IPS-18c (cell line): ENCODE results near the gene CABP7.
"Not testable (repeated sequence)": the region's sequence is repeated elsewhere in the genome, so short reads cannot be mapped to it uniquely, and the experiment has no call there.

Experiments
- H3K4me3 ChIP-seq: 2 replicates; pipeline ENCODE4 v1.7.0; 2013; ENCODE audit warnings: low read depth, mild to moderate bottlenecking, low read length, moderate library complexity; ENCODE audit not compliant: insufficient read depth
- H3K9me3 ChIP-seq: one replicate; pipeline ENCODE4 v1.6.1; 2013; ENCODE audit warnings: mild to moderate bottlenecking, low read length, moderate library complexity; ENCODE audit not compliant: control insufficient read depth, insufficient read depth

Gene CABP7

DNA sequence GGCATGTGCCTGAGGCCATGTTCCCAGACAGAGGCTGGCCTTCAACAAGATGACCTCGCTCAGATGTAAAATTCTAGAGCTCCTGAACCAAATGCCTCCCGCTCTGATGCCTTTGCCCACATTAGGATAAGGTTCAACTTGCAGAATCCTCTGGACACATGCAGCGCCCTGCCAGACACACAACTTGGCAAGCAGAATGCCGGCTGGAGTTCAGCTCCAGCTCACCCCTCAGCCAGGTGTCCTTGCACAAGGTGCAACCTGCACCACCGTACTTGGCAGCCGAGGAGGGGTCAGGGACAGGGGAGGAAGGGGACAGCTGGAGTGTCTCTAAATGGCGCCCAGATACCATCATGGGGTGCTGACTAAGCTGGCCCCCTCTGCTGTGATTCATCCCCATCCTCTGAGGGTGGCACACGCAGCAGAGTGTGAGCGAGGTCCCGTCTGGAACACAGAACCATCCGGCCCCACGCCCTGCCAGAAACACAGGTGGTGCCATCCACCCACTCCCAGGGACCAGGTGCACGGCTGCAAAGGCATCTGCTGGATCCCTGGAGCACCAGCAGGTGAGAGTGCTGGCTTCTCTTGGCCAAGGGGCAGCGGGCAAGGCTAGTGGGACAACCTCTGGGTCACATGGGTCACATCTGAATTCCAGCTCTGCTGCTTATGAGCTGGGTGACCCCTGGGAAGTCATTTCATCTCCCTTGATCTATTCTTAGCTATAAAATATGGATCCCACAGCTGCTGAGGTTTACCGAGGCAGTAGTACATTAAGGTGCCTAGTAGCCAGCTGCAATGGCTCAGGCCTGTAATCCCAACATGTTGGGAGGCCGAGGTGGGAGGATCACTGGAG is 34.2 kb downstream of the CABP7 start:
- H3K9me3 ChIP-seq: peaks cover 4% of the 10 kb centered on the region

DNA sequence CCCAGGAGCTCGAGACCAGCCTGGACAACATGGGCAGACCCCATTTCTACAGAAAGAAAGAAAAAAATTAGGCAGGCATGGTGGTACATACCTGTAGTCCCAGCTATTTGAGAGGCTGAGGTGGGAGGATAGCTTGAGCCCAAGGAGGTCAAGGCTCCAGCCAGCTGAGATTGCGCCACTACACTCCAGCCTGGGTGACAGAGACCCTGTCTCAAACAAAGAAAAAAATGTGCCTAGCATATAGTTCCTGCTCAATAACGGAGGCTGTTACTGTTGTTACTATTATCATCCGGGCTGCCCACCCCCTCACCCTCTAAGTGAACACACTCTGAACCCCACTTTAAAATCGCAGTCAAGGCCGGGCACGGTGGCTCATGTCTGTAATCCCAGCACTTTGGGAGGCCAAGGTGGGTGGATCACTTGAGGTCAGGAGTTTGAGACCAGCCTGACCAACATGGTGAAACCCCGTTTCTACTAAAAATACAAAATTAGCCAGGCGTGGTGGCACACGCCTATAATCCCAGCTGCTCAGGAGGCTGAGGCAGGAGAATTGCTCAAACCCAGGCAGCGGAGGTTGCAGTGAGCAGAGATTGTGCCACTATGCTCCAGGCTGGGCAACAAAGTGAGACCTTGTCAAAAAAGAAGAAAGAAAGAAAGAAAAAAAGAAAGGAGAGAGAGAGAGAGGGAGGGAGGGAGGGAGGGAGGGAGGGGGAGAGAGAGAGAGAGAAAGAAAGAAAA is 35.0 kb downstream of the CABP7 start:
- H3K9me3 ChIP-seq, H3K4me3 ChIP-seq: not testable (repeated sequence)

More for the DNA sequence above, 34.2 kb downstream of the CABP7 start:
- H3K4me3 ChIP-seq: no peak overlapping the region

DNA sequence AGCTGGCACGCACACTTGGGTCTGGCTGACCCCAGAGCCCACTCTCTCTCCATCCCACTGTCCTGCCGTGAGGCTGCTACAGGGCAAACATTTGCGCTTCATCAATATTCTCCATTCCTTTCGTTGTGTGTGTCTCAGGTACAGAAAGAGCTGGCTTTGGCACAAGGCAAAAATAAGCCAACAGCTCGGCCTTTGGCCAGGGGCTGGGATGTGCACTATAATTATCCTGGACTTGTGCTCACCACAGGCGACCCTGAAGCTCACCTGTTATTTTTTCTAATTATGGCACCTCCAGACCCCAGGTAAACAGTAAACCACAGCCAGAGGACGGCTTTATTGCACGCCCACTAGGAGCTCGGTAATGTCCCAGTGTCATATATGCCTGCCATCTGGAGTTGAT is 36.1 kb downstream of the CABP7 start:
- H3K4me3 ChIP-seq: no peak overlapping the region

DNA sequence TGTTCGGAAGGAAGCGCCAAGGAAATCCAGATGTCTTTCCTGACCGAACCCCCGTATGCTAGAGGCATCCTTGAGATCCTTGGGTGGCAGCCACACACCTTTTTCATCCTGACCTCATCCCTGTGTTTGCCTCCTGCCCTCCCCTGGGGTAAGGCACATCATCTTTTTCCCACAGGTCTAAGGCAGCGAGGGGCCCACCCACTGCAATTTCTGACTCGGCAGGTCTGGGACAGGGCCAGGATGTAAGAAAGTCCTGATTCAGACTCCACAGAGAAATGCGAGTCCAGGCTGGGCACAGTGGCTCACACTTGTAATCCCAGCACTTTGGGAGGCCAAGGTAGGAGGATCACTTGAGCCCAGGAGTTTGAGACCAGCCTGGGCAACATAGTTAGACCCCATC is 36.5 kb downstream of the CABP7 start:
- Histone ChIP-seq H3K9me3 (peaks cover 2% of the 10 kb centered on the region), H3K4me3 (no peak overlapping the region)

More for the DNA sequence above, 36.1 kb downstream of the CABP7 start:
- peaks cover 2% of the 10 kb centered on the region for H3K9me3 ChIP-seq

DNA sequence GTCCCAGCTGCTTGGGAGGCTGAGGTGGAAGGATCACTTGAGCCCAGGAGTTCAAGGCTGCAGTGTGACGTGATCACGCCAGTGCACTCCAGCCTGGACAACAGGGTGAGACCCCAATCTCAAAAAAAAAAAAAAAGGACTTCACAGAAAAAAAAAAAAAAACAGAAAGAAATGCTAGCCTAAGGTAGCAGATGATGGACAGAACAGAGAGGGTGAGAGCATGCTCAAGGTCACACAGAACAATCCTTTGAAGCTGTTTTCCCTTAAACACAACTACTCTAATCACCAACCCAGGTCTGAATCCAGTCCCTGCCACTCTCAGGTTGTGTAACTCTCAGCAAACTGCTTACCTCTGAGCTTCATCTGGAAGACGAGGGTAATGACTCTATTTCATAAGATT is 37.3 kb downstream of the CABP7 start:
- no peak overlapping the region for H3K4me3 ChIP-seq

DNA sequence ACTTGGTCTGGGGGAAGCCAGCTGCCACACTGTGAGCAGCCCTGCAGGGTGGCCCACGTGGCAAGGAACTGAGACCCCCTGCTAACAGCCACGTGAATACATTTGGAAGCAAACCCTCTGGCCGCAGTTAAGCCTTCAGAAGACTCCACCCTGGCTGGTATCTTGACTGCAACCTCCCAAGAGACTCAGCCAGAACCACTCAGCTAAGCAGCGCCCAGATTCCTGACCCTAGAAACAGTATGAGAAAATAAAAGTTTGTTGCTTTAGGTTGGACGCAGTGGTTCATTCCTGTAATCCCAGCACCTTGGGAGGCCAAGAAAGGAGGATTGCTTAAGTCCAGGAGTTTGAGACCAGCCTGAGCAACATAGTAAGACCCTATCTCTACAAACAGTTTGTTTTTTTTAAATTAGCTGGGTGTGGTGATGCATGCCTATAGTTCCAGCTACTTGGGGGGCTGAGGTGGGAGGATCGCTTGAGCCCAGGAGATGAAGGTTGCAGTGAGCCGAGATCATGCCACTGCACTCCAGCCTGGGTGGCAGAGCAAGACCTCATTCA is 38.3 kb downstream of the CABP7 start:
- no peak overlapping the region for H3K4me3 ChIP-seq
- no peaks in the 10 kb centered on the region for H3K9me3 ChIP-seq

More for the DNA sequence above, 37.3 kb downstream of the CABP7 start:
- peaks cover 2% of the 10 kb centered on the region for H3K9me3 ChIP-seq

DNA sequence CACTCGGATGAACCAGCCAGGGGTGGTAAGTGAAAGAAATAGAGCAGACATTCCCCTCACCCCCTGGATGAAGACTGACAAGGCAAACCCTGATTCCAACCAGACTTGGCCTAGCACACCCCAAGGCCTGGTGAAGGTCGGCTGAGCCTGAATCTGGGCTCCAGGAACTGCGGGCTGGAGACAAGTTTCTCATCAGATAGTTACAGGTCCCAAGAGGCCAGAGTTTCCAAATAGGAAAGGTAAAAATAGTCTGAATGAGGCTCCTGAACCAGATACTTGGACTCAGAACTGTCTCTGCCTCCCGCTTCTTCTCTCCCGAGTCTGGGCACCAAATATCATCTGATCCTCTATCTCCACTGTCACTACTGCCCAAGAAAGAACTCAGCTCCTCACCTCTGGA is 39.2 kb downstream of the CABP7 start:
- Histone ChIP-seq H3K9me3 (no peaks in the 10 kb centered on the region), H3K4me3 (no peak overlapping the region)

DNA sequence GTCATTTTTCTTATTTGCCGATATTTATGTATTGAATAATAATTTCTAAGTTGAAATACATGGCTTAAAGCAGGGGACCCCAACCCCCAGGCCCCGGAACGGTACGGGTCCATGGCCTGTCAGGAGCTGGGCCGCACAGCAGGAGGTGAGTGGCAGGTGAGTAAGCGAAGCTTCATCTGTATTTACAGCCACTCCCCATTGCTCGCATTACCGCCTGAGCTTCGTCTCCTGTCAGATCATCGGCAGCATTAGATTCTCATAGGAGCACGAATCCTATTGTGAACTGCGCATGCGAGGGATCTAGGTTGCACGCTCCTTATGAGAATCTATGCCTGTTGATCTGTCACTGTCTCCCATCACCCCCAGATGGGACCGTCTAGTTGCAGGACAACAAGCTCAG is 42.5 kb downstream of the CABP7 start:
- Histone ChIP-seq H3K4me3 (no peak overlapping the region), H3K9me3 (no peaks in the 10 kb centered on the region)

DNA sequence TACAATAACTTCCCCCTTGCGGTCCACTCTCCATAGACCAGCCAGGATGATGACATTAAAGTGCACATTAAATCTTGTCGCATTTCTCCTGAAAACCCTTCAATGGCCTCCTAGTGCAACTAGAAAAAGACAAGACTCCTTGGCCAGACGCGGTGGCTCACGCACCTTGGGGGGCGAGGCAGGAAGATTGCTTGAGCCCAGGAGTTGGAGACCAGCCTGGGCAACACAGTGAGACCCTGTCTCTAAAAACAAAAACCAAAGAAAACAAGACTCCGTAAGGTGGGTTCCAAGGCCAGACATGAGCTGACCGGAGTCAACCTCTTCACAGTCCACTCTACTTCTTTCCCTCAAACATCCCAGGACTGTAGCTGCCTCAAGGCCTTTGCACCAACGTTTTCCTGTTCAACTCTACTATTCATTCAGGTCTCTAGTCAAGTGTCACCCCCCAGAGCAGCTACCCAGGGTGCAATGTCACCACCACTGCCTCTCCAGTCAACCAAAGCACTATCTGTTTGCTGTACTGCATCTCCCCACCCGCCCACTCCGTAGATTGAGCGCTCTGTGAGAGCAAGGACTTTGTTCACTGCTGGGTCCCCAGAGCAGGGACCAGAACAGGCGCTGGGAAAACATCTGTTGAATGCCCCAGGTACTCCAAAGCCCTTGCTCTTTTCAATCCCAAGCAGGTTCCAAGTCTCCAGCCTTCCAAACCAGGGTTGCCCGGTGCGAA is 46.3 kb downstream of the CABP7 start:
- peak overlapping the region; percentile 61 for H3K4me3 ChIP-seq
- H3K9me3 ChIP-seq: no peaks in the 10 kb centered on the region

DNA sequence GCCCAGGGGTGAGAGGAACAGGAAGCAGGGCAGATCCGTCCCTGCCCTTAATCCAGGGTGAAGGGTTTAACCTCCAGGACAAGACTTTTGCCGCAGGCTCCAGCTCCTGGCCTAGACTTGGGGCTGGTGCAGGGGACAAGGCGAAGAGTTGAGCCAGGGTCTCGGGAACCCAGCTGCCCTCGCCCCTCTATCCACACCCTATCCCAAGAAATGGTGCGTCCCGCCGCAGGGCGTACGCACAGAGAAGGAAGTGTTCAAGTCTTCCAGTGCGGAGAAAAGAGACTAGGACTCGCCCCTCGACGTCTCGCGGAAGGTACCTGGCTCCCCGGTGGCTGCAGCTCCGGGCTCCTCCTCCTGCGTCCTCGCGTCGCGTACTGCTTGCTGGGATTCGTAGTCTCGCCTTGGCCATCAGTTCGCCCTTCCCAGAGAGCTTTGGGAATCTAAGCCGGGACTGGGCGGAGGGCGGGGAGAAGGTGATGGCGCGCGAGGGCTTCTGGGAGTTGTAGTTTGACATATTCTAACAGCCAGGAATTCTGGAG is 46.9 kb downstream of the CABP7 start, which contains the start of gene ZMAT5:
Gene ZMAT5 (minus strand): TSS at position 376 of the 539 bp plus-strand sequence. CDS start 18,463 bp downstream, outside the sequence.
- Histone ChIP-seq H3K4me3 (peak within 1 kb of the TSS; percentile 90), H3K9me3 (no peaks in the 10 kb centered on the region)

DNA sequence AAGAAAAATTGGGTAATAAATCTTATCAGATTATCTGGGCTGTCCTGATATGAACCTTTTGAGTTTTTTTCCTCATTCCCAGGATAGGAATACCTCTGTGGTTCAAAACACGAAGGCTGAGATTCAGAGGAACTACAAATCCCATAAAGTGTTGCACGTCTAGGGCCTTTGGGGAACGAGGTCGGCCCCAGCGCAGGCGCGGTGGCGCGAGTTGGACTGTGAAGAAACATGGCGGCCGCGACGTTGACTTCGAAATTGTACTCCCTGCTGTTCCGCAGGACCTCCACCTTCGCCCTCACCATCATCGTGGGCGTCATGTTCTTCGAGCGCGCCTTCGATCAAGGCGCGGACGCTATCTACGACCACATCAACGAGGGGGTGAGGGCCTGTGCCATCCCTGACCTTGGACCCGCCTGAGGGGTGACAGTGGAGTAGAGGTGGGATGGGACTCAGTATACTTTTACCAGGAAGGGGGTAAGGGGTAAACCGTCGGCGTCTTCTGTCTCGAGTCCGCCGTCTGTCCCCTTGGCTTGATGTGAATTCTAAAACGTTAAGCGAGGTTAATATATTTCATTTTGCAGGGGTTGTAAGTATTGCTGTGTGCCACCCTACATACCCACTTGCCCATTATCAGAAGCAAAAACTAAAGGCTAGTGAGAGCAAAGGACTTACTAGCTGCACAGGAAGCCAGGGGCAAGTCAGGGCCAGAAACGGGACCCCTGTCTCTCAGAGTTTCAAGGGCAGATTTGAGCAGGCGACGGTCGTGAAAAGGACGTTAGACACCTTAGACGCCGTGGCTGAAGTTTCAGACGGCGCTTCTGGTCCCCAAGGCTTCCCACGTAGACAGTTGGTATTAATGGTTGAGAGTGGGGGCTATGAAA is 47.6 kb downstream of the CABP7 start, which contains the start of gene UQCR10:
Gene UQCR10 (plus strand): TSS at position 199 of the 881 bp plus-strand sequence. CDS start 30 bp downstream, at position 229.
- H3K9me3 ChIP-seq: no peaks in the 10 kb centered on the region
- H3K4me3 ChIP-seq: peak within 1 kb of the TSS; percentile 90

DNA sequence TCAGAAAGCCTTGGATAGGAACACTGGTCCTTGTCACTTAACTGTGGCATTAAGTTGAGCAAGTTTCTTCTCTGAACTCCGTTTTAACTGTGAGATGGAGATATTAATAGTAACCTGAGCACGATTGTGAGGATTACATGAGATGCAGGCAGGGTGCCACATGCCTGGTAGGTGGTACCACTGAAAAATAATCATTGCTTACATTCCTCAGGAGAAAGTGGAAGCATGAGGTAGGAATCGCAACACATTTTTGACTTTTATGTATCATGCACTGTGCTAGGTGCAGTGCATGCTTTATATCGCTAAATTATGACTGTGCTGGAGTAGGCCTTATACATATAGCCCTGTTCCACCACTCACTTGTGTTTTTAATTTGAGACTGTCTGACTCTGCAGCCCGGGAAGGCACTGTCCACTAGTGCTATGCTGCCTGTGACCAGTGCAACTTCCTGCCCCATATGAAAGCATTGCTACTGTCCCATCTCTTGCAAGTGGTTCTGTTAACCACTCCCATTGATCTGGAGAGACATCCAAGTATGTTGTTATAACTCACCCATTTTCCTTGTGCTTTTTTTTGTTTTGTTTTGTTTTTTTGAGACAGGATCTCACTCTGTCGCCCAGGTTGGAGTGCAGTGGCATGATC is 48.4 kb downstream of the CABP7 start:
- Histone ChIP-seq H3K9me3 (no peaks in the 10 kb centered on the region), H3K4me3 (peak overlapping the region; percentile 90)

DNA sequence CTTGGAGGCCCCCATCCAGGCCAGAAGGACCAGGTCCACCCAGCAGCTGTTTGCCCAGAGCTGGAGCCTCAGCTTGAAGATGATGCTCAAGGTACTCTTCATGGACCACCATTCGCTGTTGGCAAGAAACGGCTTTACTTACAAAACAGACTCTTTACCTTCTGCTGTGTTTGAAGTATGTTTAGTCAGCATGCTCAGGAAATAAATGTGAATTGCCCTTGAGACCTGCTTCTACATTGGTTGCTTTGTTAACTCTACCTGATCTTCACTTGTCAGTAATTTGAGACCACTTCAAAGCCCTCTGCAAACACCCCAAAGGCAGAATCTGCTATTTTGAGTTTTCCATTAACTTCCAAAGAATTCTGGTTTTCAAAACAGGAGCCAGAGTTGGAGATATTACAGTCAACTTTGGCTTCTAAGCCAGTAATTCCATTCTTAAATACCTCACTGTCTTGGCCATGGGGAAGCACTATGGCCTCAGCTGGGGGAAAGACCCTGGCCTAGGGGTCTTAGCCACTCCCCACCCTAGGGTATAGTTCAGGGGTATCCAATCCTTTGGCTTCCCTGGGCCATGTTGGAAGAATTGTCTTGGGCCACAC is 50.0 kb downstream of the CABP7 start:
- H3K9me3 ChIP-seq: no peaks in the 10 kb centered on the region
- H3K4me3 ChIP-seq: no peak overlapping the region

DNA sequence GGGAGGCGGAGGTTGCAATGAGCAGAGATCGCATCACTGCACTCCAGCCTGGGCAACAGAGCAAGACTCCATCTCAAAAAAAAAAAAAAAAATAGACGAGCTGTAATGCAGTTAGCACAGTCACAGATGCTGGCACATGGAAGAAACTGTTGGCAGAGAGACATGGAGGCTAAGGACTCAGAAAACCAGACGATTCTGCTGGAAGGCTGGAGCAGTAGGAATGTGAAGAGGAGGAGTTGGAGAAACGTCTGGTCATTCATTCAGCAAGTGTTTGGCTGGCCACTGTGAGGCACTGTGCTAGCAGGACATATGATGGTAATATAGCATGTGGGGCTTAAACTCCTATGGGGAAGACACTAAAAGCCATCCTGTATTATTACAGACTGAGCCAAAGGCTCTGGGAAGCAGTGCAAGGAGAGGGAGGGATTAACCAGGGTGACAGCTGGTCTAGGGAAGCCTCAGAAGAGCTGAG is 52.4 kb downstream of the CABP7 start:
- Histone ChIP-seq H3K4me3 (no peak overlapping the region), H3K9me3 (no peaks in the 10 kb centered on the region)

DNA sequence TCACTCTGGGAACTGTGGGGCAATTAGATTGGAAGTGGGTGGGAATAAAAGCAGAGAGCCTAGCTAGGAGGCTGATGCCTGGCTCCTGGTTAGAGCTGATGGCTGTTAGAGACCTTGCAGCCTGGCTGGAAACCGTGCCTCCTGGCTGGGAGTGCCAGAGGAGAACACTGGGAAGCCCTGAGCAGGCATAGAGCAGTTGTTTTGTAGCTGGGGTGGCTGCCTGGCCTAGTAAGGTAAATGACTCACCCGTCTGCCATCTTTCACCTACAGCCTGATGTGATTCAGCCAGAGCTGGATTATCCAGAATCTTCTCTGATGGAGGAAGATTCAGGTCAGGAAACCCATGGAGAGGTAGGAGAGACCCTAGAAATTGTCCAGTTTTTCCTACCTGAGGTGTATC is 53.4 kb downstream of the CABP7 start:
- Histone ChIP-seq H3K4me3 (no peak overlapping the region), H3K9me3 (no peaks in the 10 kb centered on the region)
